Measurements from ENCODE around the gene DDX17.

DDX17 gene

DNA sequence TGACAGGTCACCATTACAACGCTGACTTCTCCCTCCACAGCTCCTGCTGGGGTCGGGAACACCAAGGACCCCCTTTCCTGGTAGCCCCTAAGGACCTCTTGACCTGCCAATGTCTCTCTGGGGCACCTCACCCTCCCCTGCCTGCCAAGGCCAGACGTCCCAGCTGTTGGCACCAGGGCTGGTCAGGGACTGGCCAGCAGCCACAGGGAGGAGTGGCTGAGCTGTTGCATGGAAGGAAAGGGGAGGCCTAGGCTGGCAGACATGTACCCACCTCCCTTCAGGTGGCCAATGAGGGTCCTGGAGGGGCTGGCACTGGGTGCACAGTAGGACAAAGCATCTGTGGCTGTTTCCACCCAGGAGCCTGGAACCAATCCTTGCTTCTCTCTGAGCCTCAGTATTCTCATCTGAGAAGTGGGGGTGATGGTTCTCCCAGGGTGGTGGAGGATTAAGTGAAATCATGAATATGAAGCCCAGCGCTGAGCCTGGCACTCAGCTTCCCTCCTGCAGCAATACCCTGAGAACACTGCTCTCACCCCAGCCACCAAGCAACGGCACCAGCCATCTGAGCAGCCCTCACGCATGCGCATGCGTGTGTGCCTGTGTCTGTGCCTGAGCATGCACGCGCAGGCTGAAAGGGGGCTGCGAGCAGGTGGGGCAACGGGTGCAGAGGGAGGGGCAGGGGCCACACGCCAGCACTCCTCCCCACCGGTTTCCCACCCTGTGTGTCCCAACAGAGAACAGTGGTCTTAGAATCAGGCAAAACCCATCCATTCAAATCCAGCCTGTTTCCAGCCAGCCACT lies 57.0 kb downstream of the DDX17 start:
- DNase-seq: no peak

DNA sequence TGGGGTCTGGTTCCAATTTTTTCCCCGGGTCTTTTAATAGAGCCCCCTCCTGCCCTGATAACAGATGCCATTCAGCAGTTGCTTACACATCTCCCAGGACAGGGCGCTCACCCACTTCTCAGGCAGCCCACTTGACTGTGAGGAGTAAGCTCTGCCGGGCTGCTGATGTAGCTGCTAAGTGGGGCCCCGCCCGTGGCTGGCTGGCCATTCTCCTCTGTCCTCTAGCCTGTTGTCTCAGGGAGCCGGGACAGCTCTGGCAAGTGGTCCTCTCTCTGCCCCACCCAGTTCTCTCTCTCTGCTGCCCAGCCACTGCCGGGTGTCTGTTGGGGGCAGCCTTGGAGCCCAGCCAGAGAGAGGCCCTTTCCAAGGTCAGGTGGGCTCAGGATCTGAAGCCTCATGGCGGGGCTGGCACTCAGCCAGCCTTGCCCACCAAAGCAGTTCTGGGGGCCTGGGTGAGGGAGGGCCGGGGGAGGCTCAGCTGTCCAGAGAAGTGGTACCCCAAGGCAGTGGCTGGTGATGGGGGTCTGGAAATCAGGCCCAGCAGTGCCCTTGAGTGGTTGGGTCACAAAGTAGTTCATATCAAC lies 60.0 kb downstream of the DDX17 start:
- DNase-seq: no peak

- no peak for DNase-seq
Measured at GRCh38 chr22:38444783-38445182, 61.3 kb downstream of the DDX17 start.

- no peak for DNase-seq
Measured at GRCh38 chr22:38443628-38444521, 62.2 kb downstream of the DDX17 start.

- no peak for DNase-seq
Measured at GRCh38 chr22:38442967-38443627, 63.0 kb downstream of the DDX17 start.

DNA sequence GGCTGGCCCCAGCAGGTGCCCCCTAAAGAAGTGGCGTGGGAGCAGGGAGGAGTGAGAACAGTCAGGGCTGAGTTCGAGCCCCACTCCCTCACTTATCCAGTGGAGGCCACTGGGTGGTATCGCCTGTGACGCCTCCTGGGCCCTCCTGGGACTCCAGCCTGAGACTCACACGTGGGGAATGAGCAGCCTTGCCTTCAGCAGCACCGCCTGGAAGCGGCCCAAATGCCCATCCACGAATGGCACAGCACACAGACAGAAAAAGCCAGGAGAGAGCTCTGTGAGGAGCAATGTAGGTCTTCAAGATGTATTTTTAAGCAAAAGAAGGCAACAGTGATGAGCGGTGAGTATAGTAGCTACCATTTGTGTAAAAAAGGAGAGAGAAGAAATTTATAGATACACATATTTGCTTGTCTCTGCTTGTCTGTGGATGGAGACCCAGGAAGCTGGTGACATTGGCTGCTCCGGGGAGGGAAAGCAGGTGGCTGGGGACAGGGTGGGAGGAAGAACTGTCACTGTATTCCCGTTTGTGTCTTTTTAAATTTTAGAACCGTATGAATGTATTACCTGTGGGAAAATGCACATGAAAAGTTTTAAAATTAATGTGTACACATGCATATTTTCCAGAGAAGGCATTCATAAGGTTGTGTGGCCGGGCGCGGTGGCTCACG lies 64.4 kb downstream of the DDX17 start:
- no peak for DNase-seq

GRCh38 chr22:38440747-38441350 lies 65.3 kb downstream of the DDX17 start:
- DNase-seq: no peak

- no peak for DNase-seq
Measured at GRCh38 chr22:38437416-38437815, 68.7 kb downstream of the DDX17 start.

GRCh38 chr22:38436629-38437395 lies 69.3 kb downstream of the DDX17 start:
- no peak for DNase-seq

DNA sequence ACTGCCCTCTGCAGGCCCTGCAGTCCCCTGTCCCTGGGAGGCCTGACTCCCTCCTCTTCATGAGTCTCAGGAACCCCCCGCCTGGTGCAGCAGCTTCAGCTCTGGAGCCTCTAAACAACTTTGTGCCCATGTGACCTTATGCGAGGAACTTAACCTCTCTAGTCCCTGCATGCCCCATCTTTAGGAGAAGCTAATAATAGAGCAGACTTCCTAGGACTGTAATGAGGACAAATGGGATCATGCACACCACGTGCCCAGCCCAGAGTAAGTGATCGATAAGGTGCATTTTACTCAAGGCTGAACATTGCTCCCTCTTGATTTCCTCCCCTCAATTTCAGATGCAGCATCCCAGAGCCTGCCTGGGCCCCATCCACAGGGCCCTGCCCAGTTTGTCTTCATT lies 70.1 kb downstream of the DDX17 start:
- no peak for DNase-seq

GRCh38 chr22:38435010-38435409 lies 71.1 kb downstream of the DDX17 start:
- no peak for DNase-seq

DNA sequence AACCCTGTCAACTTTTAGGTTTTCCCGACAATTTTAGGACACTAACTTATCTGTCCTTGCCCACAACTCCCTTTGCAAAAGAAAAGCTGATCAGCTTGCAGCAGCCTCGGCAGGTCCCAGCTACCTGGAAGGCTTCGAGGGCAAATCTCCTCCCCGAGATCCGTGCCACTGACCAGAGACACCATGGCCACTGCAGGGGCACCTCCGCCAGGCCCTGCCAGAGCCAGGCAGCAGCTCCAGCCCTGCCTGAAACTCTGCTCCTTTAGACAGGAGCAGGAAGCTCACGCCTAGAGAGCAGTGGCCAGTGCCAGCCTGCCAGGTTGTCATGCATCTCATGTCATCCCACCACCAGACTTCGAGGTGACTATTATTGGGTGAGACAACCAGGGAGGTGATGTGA lies 72.2 kb downstream of the DDX17 start:
- DNase-seq: no peak
